Transverse colon (tissue), 4 donors: Measurements from ENCODE around the gene ALG10. TPM values are rescaled to one million over a fixed set of nuclear protein-coding genes. Genes with fewer than 3 reads are reported as not detected.
"Not testable (repeated sequence)": the region's sequence is repeated elsewhere in the genome, so short reads cannot be mapped to it uniquely, and the experiment has no call there.

Experiments used
- DNase-seq: peaks from one replicate; pipeline ENCODE4 v3.0.0-alpha.2; 2019
- H3K27ac ChIP-seq, 4 donors: fragments of 200-600 bp; sonication (generic); 2 replicates each; pipeline ENCODE4 v1.5.1; 2016 to 2018; ENCODE audit warnings: inconsistent platforms in 4 of 4
- H3K27me3 ChIP-seq: fragments of 200-600 bp; sonication (generic); 2 replicates; pipeline ENCODE4 v1.5.1; 2017; ENCODE audit warnings: inconsistent platforms
- H3K36me3 ChIP-seq, 4 donors: fragments of 200-600 bp; sonication (generic); 2 replicates each; pipeline ENCODE4 v1.5.1; 2017 to 2019; ENCODE audit warnings: inconsistent platforms in 4 of 4
- H3K4me1 ChIP-seq, 4 donors: fragments of 200-600 bp; sonication (generic); 2 replicates each; pipeline ENCODE4 v1.5.1; 2017 to 2020; ENCODE audit warnings: inconsistent platforms in 4 of 4
- H3K4me3 ChIP-seq, 4 donors: fragments of 200-600 bp; sonication (generic); 1 replicate in 1 of 4; 2 replicates in 3 of 4; pipeline versions ENCODE4 v1.5.1 to v1.6.1; 2017 to 2019; ENCODE audit warnings: inconsistent platforms in 4 of 4
- H3K9me3 ChIP-seq, 2 donors: fragments of 200-600 bp; sonication (generic); 2 replicates each; pipeline ENCODE4 v1.5.1; 2017 to 2019; ENCODE audit warnings: inconsistent platforms in 2 of 2
- EP300 ChIP-seq: sonication (generic); formaldehyde crosslinking; IDR thresholded peaks from one replicate; pipeline ENCODE4 v1.6.1; 2017; ENCODE audit warnings: antibody characterized with exemption, low read depth
- POLR2A ChIP-seq: fragments of 450-650 bp; IDR thresholded peaks from one replicate; pipeline ENCODE4 v1.6.1; 2016; ENCODE audit warnings: antibody characterized with exemption, mild to moderate bottlenecking, moderate library complexity
- POLR2AphosphoS5 ChIP-seq, 3 donors: sonication (generic); formaldehyde crosslinking; IDR thresholded peaks; one replicate each; pipeline ENCODE4 v1.6.1; 2016; ENCODE audit warnings: antibody characterized with exemption in 3 of 3
- WGBS, 2 donors: methylation state at CpG; one replicate each; pipeline ENCODE4 v1.1.5; 2018; ENCODE audit warnings: low coverage in 1 of 2; 5-methylcytosine and 5-hydroxymethylcytosine counted together
- in situ Hi-C, 4 donors: fragments of 200-750 bp; cut with MboI; loops; one replicate each; pipeline versions ENCODE4 v1.15.0 to v1.15.1; 2017; ENCODE audit warnings: low sequenced_read_pairs in 3 of 4, low pct_ligation_motif_present in 1 of 4, low pct_unique_long_range_greater_than_20kb in 1 of 4
- intact Hi-C: fragments of 100-400 bp; cut with DNase I; formaldehyde crosslinking; loops from one replicate; pipeline ENCODE4 v1.15.1; 2023; ENCODE audit warnings: low total_unique reads
- total RNA-seq, 4 donors: library from RNA; depleted of rRNA; stranded (reverse); fragments of >200 nt; gene quantifications; one replicate each; pipeline ENCODE4 v1.1.0, GENCODE V29; 2016
- TF ChIP-seq, protein P1 (sequence below), 5 experiments: fragments of 200-600 bp in 3 of 5; fragments of 450-650 bp in 2 of 5; sonication (generic) in 3 of 5; IDR thresholded peaks; 1 replicate in 2 of 5; 2 replicates in 3 of 5; pipeline ENCODE4 v1.5.1; 2016 to 2017; ENCODE audit warnings: antibody characterized with exemption in 5 of 5, inconsistent platforms in 3 of 5, mild to moderate bottlenecking in 2 of 5, moderate library complexity in 1 of 5

The ALG10 gene
- total RNA-seq, 4 donors from 2014 or later, result 1.1 to 77.6 (median 7.8) TPM

GRCh38 chr12:34021071-34021470 lies 1.2 kb upstream of the ALG10 start:
- TF ChIP-seq, protein P1, sequence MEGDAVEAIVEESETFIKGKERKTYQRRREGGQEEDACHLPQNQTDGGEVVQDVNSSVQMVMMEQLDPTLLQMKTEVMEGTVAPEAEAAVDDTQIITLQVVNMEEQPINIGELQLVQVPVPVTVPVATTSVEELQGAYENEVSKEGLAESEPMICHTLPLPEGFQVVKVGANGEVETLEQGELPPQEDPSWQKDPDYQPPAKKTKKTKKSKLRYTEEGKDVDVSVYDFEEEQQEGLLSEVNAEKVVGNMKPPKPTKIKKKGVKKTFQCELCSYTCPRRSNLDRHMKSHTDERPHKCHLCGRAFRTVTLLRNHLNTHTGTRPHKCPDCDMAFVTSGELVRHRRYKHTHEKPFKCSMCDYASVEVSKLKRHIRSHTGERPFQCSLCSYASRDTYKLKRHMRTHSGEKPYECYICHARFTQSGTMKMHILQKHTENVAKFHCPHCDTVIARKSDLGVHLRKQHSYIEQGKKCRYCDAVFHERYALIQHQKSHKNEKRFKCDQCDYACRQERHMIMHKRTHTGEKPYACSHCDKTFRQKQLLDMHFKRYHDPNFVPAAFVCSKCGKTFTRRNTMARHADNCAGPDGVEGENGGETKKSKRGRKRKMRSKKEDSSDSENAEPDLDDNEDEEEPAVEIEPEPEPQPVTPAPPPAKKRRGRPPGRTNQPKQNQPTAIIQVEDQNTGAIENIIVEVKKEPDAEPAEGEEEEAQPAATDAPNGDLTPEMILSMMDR (IDR thresholded peaks at IDR 0.05), result no peak
- TF ChIP-seq EP300, result no peak
- TF ChIP-seq POLR2AphosphoS5 (IDR thresholded peaks at IDR 0.05), result no peak
- TF ChIP-seq POLR2A, result no peak
- Histone ChIP-seq H3K27me3 (no peaks in the 10 kb centered on the region), H3K27ac (peak overlapping the region in 2 of 4 donors; percentile 60 to 91), H3K4me3 (no peak overlapping the region), H3K4me1 (peaks cover 3 to 15% (median 9%) of the 10 kb centered on the region in 4 donors), H3K9me3 (no peaks in the 10 kb centered on the region), H3K36me3 (no peaks in the 10 kb centered on the region)
- intact Hi-C loops (loop anchor here (5.0 kb wide), 1 partner anchor 1264 kb away; the partner anchor contains the start of gene YARS2), in situ Hi-C loops (loop anchor here in 3 of 4 donors (10.0 to 25.0 kb wide), 2 partner anchors 1084 to 1266 kb away; partner anchors contain the start of gene YARS2 (in 2 of the 3))
- 88% methylated on average over 1 of the region's 1 CpG; no CpG with 5 or more reads in 1 of the 2 donors for WGBS, 2 donors
- no peak for DNase-seq

- H3K4me3 ChIP-seq, intact Hi-C loops, H3K27me3 ChIP-seq, H3K4me1 ChIP-seq, H3K36me3 ChIP-seq, H3K27ac ChIP-seq, DNase-seq, H3K9me3 ChIP-seq: not testable (repeated sequence)
- in situ Hi-C loops, result loop anchor here in 2 of 4 donors (10.0 kb wide), 1 partner anchor 1273 kb away; the partner anchor contains the start of gene YARS2 (in 2 of the 2)
- 65 to 67% methylated on average over 2 of the region's 2 CpGs for WGBS, 2 donors
Observed at GRCh38 chr12:34027661-34028060, 5.4 kb downstream of the ALG10 start.

- TF ChIP-seq EP300 (no peak), POLR2AphosphoS5 (IDR thresholded peaks at IDR 0.05) (no peak), POLR2A (no peak)
- TF ChIP-seq, protein P1 (IDR thresholded peaks at IDR 0.05), result no peak
- Histone ChIP-seq H3K4me1 (no peaks in the 10 kb centered on the region), H3K9me3 (no peaks in the 10 kb centered on the region), H3K27ac (no peak overlapping the region), H3K36me3 (no peaks in the 10 kb centered on the region), H3K4me3 (no peak overlapping the region), H3K27me3 (no peaks in the 10 kb centered on the region)
- in situ Hi-C loops (no loop called here), intact Hi-C loops (no loop called here)
- WGBS, 2 donors, result 91 to 93% methylated on average over 4 of the region's 4 CpGs
- DNase-seq, result no peak
Observed at GRCh38 chr12:34030591-34030990, 8.3 kb downstream of the ALG10 start.

DNA sequence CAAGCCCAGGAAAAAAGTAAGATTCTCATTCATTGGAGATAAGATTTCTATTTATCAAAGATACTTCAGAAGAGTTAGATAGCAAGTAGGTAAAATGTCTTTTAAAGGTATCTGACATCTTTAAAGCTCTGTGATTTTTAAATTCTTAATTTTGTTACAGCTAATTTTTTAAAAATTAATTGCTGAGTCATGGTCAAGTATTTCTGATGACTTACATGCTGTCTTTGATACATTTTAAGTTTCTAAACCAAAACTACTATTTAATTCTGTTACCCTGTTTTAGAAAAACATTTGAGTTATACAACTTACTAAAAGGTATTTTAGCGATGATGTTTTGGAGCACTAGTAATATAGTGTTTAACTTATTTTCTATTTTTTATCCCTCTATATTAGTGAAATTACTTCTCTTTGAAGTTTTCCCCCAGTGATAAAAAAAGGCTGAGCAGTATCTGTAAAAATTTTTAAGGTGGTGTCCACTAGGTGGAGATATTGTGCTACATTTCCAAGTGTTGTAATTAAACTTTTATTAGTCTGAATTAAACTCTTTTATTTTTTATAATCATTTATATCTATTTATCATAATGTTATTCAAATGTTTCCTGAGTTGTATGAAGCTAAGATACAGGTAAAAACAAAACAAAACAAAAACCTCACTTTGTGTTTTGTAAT lies 11.5 kb downstream of the ALG10 start:
- WGBS, 2 donors, result 34 to 38% methylated on average over 1 of the region's 1 CpG
- no peak for TF ChIP-seq EP300
- TF ChIP-seq, protein P1 (IDR thresholded peaks at IDR 0.05), result peak in 4 of 5 experiments; percentile 44 to 53 (median 48)
- no peak for DNase-seq
- Histone ChIP-seq H3K4me3 (no peak overlapping the region), H3K36me3 (no peaks in the 10 kb centered on the region), H3K27ac (no peak overlapping the region), H3K27me3 (no peaks in the 10 kb centered on the region), H3K4me1 (no peaks in the 10 kb centered on the region), H3K9me3 (no peaks in the 10 kb centered on the region)
- in situ Hi-C loops, result no loop called here
- intact Hi-C loops, result no loop called here

DNA sequence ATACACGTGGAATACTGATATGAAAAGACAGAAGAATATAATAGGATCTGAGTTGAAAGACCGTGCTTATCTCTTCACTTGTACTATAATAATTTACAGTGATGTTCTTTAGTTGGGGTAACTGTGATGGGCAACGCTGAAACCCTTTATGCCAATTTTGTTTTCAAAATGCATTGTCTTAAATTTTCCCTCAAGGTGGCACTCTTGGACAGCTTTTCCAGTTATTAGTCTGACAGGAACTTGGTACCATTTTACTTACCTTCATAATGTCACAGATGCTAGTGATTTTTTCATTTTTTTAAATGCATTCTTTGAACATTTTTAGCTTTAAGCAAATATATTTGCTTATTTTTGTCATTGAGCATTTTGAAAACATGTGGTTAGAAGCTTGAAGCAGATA lies 16.1 kb downstream of the ALG10 start:
- H3K4me3 ChIP-seq, DNase-seq, H3K27ac ChIP-seq, in situ Hi-C loops, H3K27me3 ChIP-seq, H3K36me3 ChIP-seq, H3K9me3 ChIP-seq, H3K4me1 ChIP-seq, intact Hi-C loops: not testable (repeated sequence)
- 67 to 70% methylated on average over 3 of the region's 3 CpGs for WGBS, 2 donors
